Type B pancreatic cell (in vitro differentiated cells): ENCODE data around the gene PEAK1. TPM values are rescaled to one million over a fixed set of nuclear protein-coding genes. Genes with fewer than 3 reads are reported as not detected.

Experiments used
- DNase-seq: peaks from one replicate; pipeline ENCODE4 v3.0.0; 2021; ENCODE audit warnings: mixed read lengths; ENCODE audit not compliant: unreplicated experiment; ENCODE audit errors: extremely low spot score
- H3K27ac Mint-ChIP-seq: 2 replicates; pipeline ENCODE4 v1.8.0; 2021; ENCODE audit warnings: mild to moderate bottlenecking, mixed read lengths
- H3K27me3 Mint-ChIP-seq: 2 replicates; pipeline ENCODE4 v1.8.0; 2021; ENCODE audit warnings: mixed read lengths
- H3K36me3 Mint-ChIP-seq: 2 replicates; pipeline ENCODE4 v1.8.0; 2021; ENCODE audit warnings: mixed read lengths
- H3K4me1 Mint-ChIP-seq: one replicate; pipeline ENCODE4 v1.8.0; 2021; ENCODE audit warnings: mixed read lengths; ENCODE audit not compliant: unreplicated experiment
- H3K4me3 Mint-ChIP-seq: 2 replicates; pipeline ENCODE4 v1.8.0; 2021; ENCODE audit warnings: mild to moderate bottlenecking, mixed read lengths
- H3K9me3 Mint-ChIP-seq: 2 replicates; pipeline ENCODE4 v1.8.0; 2021; ENCODE audit warnings: mixed read lengths
- total RNA-seq: library from RNA; stranded (reverse); gene quantifications from 2 replicates; pipeline ENCODE4 v1.2.1, GENCODE V29; 2021; ENCODE audit warnings: low replicate concordance
- TF ChIP-seq, protein P1 (sequence below): fragments of 200-600 bp; sonication (generic); conservative IDR thresholded peaks from 2 replicates; pipeline ENCODE4 v1.5.0; 2021; ENCODE audit warnings: antibody characterized with exemption, mild to moderate bottlenecking

PEAK1 gene
- total RNA-seq, 1 donor from 2014 or later = 35.0 TPM

- DNase-seq = no peak
- Mint-ChIP-seq H3K36me3 (no peaks in the 10 kb centered on the region), H3K9me3 (peaks cover 8% of the 10 kb centered on the region), H3K4me1 (no peaks in the 10 kb centered on the region), H3K4me3 (no peak overlapping the region), H3K27ac (no peak overlapping the region), H3K27me3 (no peaks in the 10 kb centered on the region)
- TF ChIP-seq, protein P1, sequence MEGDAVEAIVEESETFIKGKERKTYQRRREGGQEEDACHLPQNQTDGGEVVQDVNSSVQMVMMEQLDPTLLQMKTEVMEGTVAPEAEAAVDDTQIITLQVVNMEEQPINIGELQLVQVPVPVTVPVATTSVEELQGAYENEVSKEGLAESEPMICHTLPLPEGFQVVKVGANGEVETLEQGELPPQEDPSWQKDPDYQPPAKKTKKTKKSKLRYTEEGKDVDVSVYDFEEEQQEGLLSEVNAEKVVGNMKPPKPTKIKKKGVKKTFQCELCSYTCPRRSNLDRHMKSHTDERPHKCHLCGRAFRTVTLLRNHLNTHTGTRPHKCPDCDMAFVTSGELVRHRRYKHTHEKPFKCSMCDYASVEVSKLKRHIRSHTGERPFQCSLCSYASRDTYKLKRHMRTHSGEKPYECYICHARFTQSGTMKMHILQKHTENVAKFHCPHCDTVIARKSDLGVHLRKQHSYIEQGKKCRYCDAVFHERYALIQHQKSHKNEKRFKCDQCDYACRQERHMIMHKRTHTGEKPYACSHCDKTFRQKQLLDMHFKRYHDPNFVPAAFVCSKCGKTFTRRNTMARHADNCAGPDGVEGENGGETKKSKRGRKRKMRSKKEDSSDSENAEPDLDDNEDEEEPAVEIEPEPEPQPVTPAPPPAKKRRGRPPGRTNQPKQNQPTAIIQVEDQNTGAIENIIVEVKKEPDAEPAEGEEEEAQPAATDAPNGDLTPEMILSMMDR = no peak
Observed at GRCh38 chr15:77376770-77377169, 43.1 kb downstream of the PEAK1 start.

- Mint-ChIP-seq H3K27ac (no peak overlapping the region), H3K9me3 (peaks cover 8% of the 10 kb centered on the region), H3K4me1 (no peaks in the 10 kb centered on the region), H3K27me3 (no peaks in the 10 kb centered on the region), H3K36me3 (no peaks in the 10 kb centered on the region), H3K4me3 (no peak overlapping the region)
- DNase-seq = no peak
- TF ChIP-seq, protein P1 = no peak
Observed at GRCh38 chr15:77375133-77375532, 44.8 kb downstream of the PEAK1 start.

DNA sequence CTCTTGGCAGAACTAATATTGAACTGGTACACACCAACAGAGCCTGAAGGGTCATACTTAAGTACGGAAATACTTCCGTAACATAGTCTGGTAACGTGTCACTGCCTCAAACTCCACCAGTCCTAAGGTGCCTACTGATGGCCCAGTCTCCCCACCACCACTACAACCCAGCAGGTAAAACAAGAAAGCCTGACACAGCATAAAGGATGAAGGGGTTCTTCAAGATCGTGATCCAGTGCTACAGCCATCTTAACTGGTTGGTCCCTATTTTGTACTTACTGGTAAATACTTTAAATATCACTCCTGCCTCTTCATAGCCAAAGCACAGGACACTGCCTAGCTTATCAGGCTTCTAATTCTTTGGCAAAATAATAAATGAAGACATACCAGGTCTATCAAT lies 46.5 kb downstream of the PEAK1 start:
- H3K27me3 Mint-ChIP-seq = no peaks in the 10 kb centered on the region
- no peaks in the 10 kb centered on the region for H3K36me3 Mint-ChIP-seq
- no peak for DNase-seq
- H3K4me3 Mint-ChIP-seq = no peak overlapping the region
- TF ChIP-seq, protein P1 = no peak
- H3K4me1 Mint-ChIP-seq = no peaks in the 10 kb centered on the region
- no peak overlapping the region for H3K27ac Mint-ChIP-seq
- peaks cover 8% of the 10 kb centered on the region for H3K9me3 Mint-ChIP-seq

DNA sequence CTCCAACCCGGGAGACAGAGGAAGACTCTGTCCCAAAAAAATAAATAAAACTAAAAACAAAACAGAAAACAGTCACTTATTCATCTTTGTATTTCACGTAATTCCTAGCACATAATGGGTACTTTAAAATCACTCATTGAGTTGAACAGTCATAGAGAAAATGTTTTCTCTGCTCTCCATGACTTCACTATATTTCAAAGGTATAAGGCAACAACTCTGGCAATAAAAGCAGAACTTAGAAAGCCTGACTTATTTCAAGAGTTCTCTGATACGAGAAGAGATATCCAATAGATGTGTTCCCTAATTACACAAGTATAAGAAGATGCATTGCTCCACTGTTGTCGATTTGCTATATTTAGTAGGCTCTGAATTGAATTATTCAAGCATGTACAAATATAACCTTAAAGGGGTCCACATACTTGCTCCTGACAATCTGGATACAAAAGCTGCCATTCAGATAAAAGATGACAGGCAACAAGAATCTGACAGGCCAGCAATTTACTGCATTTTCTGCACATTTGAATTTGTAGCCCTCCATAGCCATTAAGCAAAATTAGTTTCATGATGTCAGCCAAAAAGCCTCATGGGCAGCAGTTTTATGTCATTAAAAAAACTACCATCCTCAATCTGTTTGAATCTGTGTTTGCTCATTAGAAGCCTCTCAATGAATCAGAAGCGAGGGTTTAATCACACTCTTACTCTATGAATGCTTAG lies 47.9 kb downstream of the PEAK1 start:
- Mint-ChIP-seq H3K9me3 (peaks cover 8% of the 10 kb centered on the region), H3K4me3 (no peak overlapping the region), H3K4me1 (no peaks in the 10 kb centered on the region), H3K36me3 (no peaks in the 10 kb centered on the region), H3K27me3 (no peaks in the 10 kb centered on the region), H3K27ac (no peak overlapping the region)
- TF ChIP-seq, protein P1 = no peak
- no peak for DNase-seq

DNA sequence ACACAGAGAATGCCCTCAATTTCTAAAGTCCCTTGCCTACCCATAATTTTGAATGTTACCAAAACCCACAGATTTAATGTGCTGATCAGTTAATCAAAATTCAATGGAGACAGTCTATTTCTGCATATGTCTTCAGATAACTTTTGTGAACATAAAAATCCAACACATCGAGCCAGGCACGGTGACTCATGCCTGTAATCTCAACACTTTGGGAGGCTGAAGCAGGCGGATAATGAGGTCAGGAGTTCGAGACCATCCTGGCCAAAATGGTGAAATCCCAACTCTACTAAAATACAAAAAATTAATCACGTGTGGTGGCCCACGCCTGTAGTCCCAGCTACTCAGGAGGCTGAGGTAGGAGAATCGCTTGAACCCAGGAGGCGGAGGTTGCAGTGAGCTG lies 49.3 kb downstream of the PEAK1 start:
- Mint-ChIP-seq H3K27me3 (no peaks in the 10 kb centered on the region), H3K4me3 (no peak overlapping the region), H3K9me3 (peaks cover 8% of the 10 kb centered on the region), H3K36me3 (peaks cover 4% of the 10 kb centered on the region), H3K4me1 (no peaks in the 10 kb centered on the region), H3K27ac (no peak overlapping the region)
- DNase-seq = no peak
- TF ChIP-seq, protein P1 = no peak

GRCh38 chr15:77369168-77369567 lies 50.7 kb downstream of the PEAK1 start:
- DNase-seq = no peak

More at GRCh38 chr15:77369168-77369567, 50.7 kb downstream of the PEAK1 start:
- Mint-ChIP-seq H3K36me3 (peaks cover 4% of the 10 kb centered on the region), H3K27ac (no peak overlapping the region), H3K27me3 (no peaks in the 10 kb centered on the region), H3K4me1 (no peaks in the 10 kb centered on the region), H3K9me3 (peaks cover 8% of the 10 kb centered on the region), H3K4me3 (no peak overlapping the region)
- TF ChIP-seq, protein P1 = no peak
